B cell (primary cell): ENCODE results near the gene SRD5A3.

ENCODE experiments used
- EZH2 ChIP-seq: IDR thresholded peaks from 2 replicates; pipeline ENCODE4 v1.6.1; 2012; ENCODE audit warnings: borderline replicate concordance, low read depth, mild to moderate bottlenecking, moderate library complexity, low read length; ENCODE audit not compliant: insufficient read depth, poor library complexity, severe bottlenecking
- TF ChIP-seq, protein P1 (sequence below): fragments of 200-600 bp; IDR thresholded peaks from one replicate; pipeline ENCODE4 v1.8.0; 2022; ENCODE audit warnings: antibody characterized with exemption, mild to moderate bottlenecking

DNA sequence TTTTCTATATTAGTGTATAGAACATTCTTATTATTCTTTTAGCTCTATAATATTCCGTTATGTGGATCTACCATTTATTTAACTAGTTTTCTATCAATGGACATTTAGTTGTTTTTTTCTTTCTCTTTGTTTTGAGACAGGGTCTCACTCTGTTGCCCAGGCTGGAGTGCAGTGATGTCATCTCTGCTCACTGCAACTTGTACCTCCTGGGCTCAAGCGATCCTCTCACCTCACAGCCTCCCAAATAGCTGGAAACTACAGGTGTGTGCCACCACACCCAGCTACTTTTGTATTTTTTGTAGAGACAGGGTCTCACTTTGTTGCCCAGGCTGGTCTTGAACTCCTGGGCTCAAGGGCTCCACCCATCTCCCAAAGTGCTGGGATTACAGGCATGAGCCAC lies 60.5 kb downstream of the SRD5A3 start:
- TF ChIP-seq, protein P1, sequence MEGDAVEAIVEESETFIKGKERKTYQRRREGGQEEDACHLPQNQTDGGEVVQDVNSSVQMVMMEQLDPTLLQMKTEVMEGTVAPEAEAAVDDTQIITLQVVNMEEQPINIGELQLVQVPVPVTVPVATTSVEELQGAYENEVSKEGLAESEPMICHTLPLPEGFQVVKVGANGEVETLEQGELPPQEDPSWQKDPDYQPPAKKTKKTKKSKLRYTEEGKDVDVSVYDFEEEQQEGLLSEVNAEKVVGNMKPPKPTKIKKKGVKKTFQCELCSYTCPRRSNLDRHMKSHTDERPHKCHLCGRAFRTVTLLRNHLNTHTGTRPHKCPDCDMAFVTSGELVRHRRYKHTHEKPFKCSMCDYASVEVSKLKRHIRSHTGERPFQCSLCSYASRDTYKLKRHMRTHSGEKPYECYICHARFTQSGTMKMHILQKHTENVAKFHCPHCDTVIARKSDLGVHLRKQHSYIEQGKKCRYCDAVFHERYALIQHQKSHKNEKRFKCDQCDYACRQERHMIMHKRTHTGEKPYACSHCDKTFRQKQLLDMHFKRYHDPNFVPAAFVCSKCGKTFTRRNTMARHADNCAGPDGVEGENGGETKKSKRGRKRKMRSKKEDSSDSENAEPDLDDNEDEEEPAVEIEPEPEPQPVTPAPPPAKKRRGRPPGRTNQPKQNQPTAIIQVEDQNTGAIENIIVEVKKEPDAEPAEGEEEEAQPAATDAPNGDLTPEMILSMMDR: no peak
- no peak for TF ChIP-seq EZH2
